Esophagus muscularis mucosa (tissue), 4 donors: ENCODE results near the gene CABLES1. TPM values are rescaled to one million over a fixed set of nuclear protein-coding genes. Genes with fewer than 3 reads are reported as not detected.

Experiments
- DNase-seq: peaks from one replicate; pipeline ENCODE4 v3.0.0-alpha.2; 2017; ENCODE audit errors: extremely low spot score
- H3K27ac ChIP-seq, 4 donors: fragments of 200-600 bp; sonication (generic); replicated peaks in 1 of 4; 1 replicate in 3 of 4; 2 replicates in 1 of 4; pipeline ENCODE4 v1.5.1; 2016 to 2019; ENCODE audit warnings: mild to moderate bottlenecking in 1 of 4
- H3K27me3 ChIP-seq, 4 donors: fragments of 200-600 bp; sonication (generic); one replicate each; pipeline versions ENCODE4 v1.5.1 to v1.6.0; 2016 to 2019
- H3K36me3 ChIP-seq, 4 donors: fragments of 200-600 bp; sonication (generic); one replicate each; pipeline ENCODE4 v1.5.1; 2016 to 2019
- H3K4me1 ChIP-seq, 4 donors: fragments of 200-600 bp; sonication (generic); one replicate each; pipeline ENCODE4 v1.5.1; 2016 to 2019
- H3K4me3 ChIP-seq, 4 donors: fragments of 200-600 bp; sonication (generic); 1 replicate in 2 of 4; 2 replicates in 2 of 4; pipeline ENCODE4 v1.5.1; 2016 to 2019; ENCODE audit warnings: mild to moderate bottlenecking in 4 of 4, moderate library complexity in 1 of 4
- H3K9me3 ChIP-seq, 4 donors: fragments of 200-600 bp; sonication (generic); 1 replicate in 3 of 4; 2 replicates in 1 of 4; pipeline ENCODE4 v1.5.1; 2016 to 2019
- CTCF ChIP-seq, 3 experiments: fragments of 200-600 bp in 2 of 3; fragments of 450-650 bp in 1 of 3; sonication (generic) in 2 of 3; IDR thresholded peaks; one replicate each; pipeline ENCODE4 v1.5.1; 2017 to 2019; ENCODE audit warnings: antibody characterized with exemption in 3 of 3, mild to moderate bottlenecking in 2 of 3, moderate library complexity in 1 of 3
- EP300 ChIP-seq: sonication (generic); formaldehyde crosslinking; IDR thresholded peaks from one replicate; pipeline ENCODE4 v1.6.1; 2017; ENCODE audit warnings: antibody characterized with exemption
- POLR2A ChIP-seq: fragments of 450-650 bp; IDR thresholded peaks from one replicate; pipeline ENCODE4 v1.6.1; 2017; ENCODE audit warnings: antibody characterized with exemption, moderate library complexity, mild to moderate bottlenecking, low read depth
- POLR2AphosphoS5 ChIP-seq, 2 donors: sonication (generic); formaldehyde crosslinking; IDR thresholded peaks; one replicate each; pipeline ENCODE4 v1.6.1; 2017; ENCODE audit warnings: antibody characterized with exemption in 2 of 2
- WGBS: methylation state at CpG from one replicate; pipeline ENCODE4 v1.1.5; 2018; 5-methylcytosine and 5-hydroxymethylcytosine counted together
- intact Hi-C: fragments of 100-400 bp; cut with DNase I; formaldehyde crosslinking; loops from one replicate; pipeline ENCODE4 v1.15.1; 2023
- total RNA-seq, 4 donors: library from RNA; depleted of rRNA; stranded (reverse); fragments of >200 nt; gene quantifications; one replicate each; pipeline versions ENCODE4 v1.1.0 to v1.2.1, GENCODE V29; 2016

CABLES1 gene
- total RNA-seq, 4 donors from 2014 or later, result 3.8 to 8.3 (median 6.4) TPM

DNA sequence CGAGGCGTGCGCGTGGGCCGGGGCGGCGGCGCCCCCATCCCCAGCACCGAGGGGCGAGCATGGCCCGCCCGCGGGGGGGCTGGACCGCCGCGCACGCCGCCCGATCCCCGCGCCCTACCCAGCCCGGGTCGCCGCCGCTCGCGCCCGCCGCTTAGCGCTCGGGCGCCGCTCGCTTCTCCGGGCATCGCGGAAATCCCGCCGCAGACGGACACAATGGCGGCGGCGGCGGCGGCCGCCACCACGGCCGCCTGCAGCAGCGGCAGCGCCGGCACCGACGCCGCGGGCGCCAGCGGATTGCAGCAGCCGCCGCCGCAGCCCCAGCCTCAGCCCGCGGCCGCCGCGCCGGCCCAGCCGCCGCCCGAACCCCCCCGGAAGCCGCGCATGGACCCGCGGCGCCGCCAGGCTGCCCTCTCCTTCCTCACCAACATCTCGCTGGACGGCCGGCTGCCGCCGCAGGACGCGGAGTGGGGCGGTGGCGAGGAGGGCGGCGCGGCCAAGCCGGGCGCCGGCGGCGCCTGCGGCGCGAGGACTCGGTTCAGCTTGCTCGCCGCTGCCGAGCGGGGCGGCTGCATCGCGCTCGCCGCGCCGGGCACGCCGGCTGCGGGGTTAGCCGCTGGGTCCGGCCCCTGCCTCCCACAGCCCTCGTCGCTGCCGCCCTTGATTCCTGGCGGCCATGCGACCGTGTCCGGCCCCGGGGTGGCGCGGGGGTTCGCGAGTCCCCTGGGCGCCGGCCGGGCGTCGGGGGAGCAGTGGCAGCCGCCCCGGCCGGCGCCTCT, 453 bp downstream of the CABLES1 start:
- Histone ChIP-seq H3K27me3 (peaks cover 5 to 54% (median 7%) of the 10 kb centered on the region in 4 donors), H3K4me1 (peaks cover 17 to 41% (median 36%) of the 10 kb centered on the region in 4 donors), H3K9me3 (no peaks in the 10 kb centered on the region), H3K27ac (peak overlapping the region; percentile 62 to 81 (median 72)), H3K36me3 (no peaks in the 10 kb centered on the region), H3K4me3 (peak overlapping the region; percentile 65 to 82 (median 68))
- intact Hi-C loops, result no loop called here
- TF ChIP-seq CTCF (IDR thresholded peaks at IDR 0.05) (no peak), POLR2A (no peak), POLR2AphosphoS5 (IDR thresholded peaks at IDR 0.05) (no peak)
- WGBS, result 0% methylated on average over 2 of the region's 134 CpGs
- no peak for DNase-seq

GRCh38 chr18:23136326-23137096, 1.2 kb downstream of the CABLES1 start:
- Histone ChIP-seq H3K4me1 (peaks cover 17 to 46% (median 41%) of the 10 kb centered on the region in 4 donors), H3K27ac (peak overlapping the region; percentile 62 to 81 (median 72)), H3K9me3 (no peaks in the 10 kb centered on the region), H3K4me3 (peak overlapping the region; percentile 65 to 82 (median 68)), H3K36me3 (no peaks in the 10 kb centered on the region), H3K27me3 (peaks cover 5 to 55% (median 7%) of the 10 kb centered on the region in 4 donors)
- TF ChIP-seq POLR2A, result no peak
- no peak for TF ChIP-seq EP300
- no peak for TF ChIP-seq CTCF (IDR thresholded peaks at IDR 0.05)
- no peak for TF ChIP-seq POLR2AphosphoS5 (IDR thresholded peaks at IDR 0.05)
- no peak for DNase-seq
- 6% methylated on average over 19 of the region's 72 CpGs for WGBS
- intact Hi-C loops, result no loop called here

GRCh38 chr18:23137097-23137635, 1.9 kb downstream of the CABLES1 start:
- DNase-seq, result no peak
- H3K9me3 ChIP-seq, result no peaks in the 10 kb centered on the region
- peaks cover 5 to 55% (median 7%) of the 10 kb centered on the region in 4 donors for H3K27me3 ChIP-seq
- peaks cover 17 to 52% (median 47%) of the 10 kb centered on the region in 4 donors for H3K4me1 ChIP-seq
- H3K27ac ChIP-seq, result peak overlapping the region; percentile 62 to 81 (median 72)
- no peaks in the 10 kb centered on the region for H3K36me3 ChIP-seq
- intact Hi-C loops, result no loop called here
- TF ChIP-seq POLR2AphosphoS5 (IDR thresholded peaks at IDR 0.05), result no peak
- TF ChIP-seq POLR2A, result no peak
- no peak for TF ChIP-seq CTCF (IDR thresholded peaks at IDR 0.05)
- no peak for TF ChIP-seq EP300
- 65% methylated on average over 12 of the region's 12 CpGs for WGBS
- H3K4me3 ChIP-seq, result peak overlapping the region; percentile 65 to 82 (median 68)

- H3K36me3 ChIP-seq, result no peaks in the 10 kb centered on the region
- intact Hi-C loops, result no loop called here
- no peak for DNase-seq
- WGBS, result 85% methylated on average over 9 of the region's 9 CpGs
- peak overlapping the region in 3 of 4 donors; percentile 68 to 82 (median 68) for H3K4me3 ChIP-seq
- peaks cover 17 to 58% (median 53%) of the 10 kb centered on the region in 4 donors for H3K4me1 ChIP-seq
- no peak for TF ChIP-seq POLR2A
- TF ChIP-seq POLR2AphosphoS5 (IDR thresholded peaks at IDR 0.05), result no peak
- TF ChIP-seq EP300, result no peak
- TF ChIP-seq CTCF (IDR thresholded peaks at IDR 0.05), result no peak
- peak overlapping the region in 1 of 4 donors; percentile 62 for H3K27ac ChIP-seq
- peaks cover 5 to 55% (median 7%) of the 10 kb centered on the region in 4 donors for H3K27me3 ChIP-seq
- no peaks in the 10 kb centered on the region for H3K9me3 ChIP-seq
Measured at GRCh38 chr18:23137788-23138216, 2.5 kb downstream of the CABLES1 start.
